Measurements from ENCODE around the gene DCBLD1.
A peak's percentile ranks its signal among the peaks of the same experiment; 100 is the strongest.

DNA sequence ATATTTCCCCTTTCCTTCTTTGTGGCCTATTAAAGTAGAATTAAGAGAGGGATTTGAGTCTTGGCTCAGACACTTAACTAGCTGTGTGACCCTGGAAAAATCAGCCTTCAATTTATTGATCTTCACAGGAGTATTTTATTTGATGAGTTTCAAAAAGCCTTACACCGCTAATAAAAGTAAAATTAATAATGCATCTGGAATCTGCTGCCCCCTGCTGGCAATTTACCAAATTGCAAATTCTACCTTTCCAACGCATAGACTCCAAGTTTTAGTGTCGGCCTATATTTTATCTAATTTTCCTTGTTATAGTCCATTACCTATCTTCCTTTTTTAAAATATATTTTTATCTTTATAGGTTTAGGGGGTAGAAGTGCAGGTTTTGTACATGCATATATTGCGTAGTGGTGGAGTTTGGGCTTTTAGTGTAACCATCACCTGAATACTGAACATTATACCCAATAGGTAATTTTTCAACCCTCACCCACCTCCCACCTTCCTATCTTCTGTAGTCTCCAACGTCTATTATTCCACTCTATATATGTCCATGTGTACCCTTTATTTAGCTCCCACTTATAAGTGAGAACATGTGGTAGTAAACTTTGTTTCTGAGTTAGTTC, 73.5 kb downstream of the DCBLD1 start:
- peak; percentile 67 to 99 (median 76) for TF ChIP-seq CTCF (IDR thresholded peaks at IDR 0.05)
- TF ChIP-seq POLR2A (IDR thresholded peaks at IDR 0.05), result no peak
